ENCODE measurements around the gene IKBKE. TPM values are rescaled to one million over a fixed set of nuclear protein-coding genes. Genes with fewer than 3 reads are reported as not detected.

Gene IKBKE
- total RNA-seq, 1 experiment from 2014 or later = 6.4 TPM

DNA sequence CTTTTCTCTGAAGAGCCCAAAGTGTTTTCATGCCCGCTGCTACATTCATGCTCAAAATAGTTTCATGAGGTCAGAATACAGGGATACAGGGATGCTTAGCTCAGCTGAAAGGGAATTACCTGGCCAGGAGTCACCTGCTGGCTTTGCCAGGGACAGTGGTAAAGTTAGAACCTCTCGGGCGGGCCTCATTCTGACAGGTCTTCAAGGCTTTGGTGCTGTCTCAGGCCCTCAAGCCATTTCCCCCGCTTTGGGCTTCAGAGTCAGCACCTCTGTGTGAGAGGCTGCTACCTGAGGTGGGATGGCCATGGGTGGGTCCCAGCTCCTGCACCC lies 42.5 kb downstream of the IKBKE start:
- Histone ChIP-seq H3K27ac (ENCODE audit: low read length) (no peak overlapping the region), H3K36me3 (ENCODE audit: control insufficient read depth, insufficient read depth, low read length) (no peaks in the 10 kb centered on the region), H3K4me3 (ENCODE audit: low read depth in 2 of 2, low read length in 2 of 2) (no peak overlapping the region), H3K4me1 (ENCODE audit: control insufficient read depth, insufficient read depth, low read length) (no peaks in the 10 kb centered on the region), H3K27me3 (ENCODE audit: control insufficient read depth, insufficient read depth, low read length) (peaks cover 10% of the 10 kb centered on the region), H3K9me3 (ENCODE audit: control insufficient read depth, insufficient read depth, low read depth, low read length) (no peaks in the 10 kb centered on the region)
- in situ Hi-C loops (cut with HindIII; ENCODE audit: low pct_unique_long_range_greater_than_20kb, low sequenced_read_pairs) = no loop called here
- intact Hi-C loops (cut with micrococcal nuclease; ENCODE audit: unreplicated experiment) = no loop called here
- DNase-seq (ENCODE audit: low read depth, low spot score) (no peak), ATAC-seq (no peak)
- ChIA-PET CTCF (no interaction called here), POLR2A (no interaction called here)
- no TSS peak for BruUV-seq (replicated peaks)
- TF ChIP-seq TCF7L2 (IDR thresholded peaks at IDR 0.05; ENCODE audit: low read depth, low read length) = no peak
- TF ChIP-seq, protein P1, sequence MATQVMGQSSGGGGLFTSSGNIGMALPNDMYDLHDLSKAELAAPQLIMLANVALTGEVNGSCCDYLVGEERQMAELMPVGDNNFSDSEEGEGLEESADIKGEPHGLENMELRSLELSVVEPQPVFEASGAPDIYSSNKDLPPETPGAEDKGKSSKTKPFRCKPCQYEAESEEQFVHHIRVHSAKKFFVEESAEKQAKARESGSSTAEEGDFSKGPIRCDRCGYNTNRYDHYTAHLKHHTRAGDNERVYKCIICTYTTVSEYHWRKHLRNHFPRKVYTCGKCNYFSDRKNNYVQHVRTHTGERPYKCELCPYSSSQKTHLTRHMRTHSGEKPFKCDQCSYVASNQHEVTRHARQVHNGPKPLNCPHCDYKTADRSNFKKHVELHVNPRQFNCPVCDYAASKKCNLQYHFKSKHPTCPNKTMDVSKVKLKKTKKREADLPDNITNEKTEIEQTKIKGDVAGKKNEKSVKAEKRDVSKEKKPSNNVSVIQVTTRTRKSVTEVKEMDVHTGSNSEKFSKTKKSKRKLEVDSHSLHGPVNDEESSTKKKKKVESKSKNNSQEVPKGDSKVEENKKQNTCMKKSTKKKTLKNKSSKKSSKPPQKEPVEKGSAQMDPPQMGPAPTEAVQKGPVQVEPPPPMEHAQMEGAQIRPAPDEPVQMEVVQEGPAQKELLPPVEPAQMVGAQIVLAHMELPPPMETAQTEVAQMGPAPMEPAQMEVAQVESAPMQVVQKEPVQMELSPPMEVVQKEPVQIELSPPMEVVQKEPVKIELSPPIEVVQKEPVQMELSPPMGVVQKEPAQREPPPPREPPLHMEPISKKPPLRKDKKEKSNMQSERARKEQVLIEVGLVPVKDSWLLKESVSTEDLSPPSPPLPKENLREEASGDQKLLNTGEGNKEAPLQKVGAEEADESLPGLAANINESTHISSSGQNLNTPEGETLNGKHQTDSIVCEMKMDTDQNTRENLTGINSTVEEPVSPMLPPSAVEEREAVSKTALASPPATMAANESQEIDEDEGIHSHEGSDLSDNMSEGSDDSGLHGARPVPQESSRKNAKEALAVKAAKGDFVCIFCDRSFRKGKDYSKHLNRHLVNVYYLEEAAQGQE (IDR thresholded peaks at IDR 0.05; ENCODE audit: insufficient read depth in 1 of 2, low read depth in 2 of 2, low read length in 1 of 2) = no peak
- no peak for TF ChIP-seq POLR2AphosphoS5 (IDR thresholded peaks at IDR 0.05; ENCODE audit: low read depth, low read length)
- no peak for TF ChIP-seq SIN3A (IDR thresholded peaks at IDR 0.05; ENCODE audit: borderline replicate concordance, insufficient read depth, low read depth, low read length)

DNA sequence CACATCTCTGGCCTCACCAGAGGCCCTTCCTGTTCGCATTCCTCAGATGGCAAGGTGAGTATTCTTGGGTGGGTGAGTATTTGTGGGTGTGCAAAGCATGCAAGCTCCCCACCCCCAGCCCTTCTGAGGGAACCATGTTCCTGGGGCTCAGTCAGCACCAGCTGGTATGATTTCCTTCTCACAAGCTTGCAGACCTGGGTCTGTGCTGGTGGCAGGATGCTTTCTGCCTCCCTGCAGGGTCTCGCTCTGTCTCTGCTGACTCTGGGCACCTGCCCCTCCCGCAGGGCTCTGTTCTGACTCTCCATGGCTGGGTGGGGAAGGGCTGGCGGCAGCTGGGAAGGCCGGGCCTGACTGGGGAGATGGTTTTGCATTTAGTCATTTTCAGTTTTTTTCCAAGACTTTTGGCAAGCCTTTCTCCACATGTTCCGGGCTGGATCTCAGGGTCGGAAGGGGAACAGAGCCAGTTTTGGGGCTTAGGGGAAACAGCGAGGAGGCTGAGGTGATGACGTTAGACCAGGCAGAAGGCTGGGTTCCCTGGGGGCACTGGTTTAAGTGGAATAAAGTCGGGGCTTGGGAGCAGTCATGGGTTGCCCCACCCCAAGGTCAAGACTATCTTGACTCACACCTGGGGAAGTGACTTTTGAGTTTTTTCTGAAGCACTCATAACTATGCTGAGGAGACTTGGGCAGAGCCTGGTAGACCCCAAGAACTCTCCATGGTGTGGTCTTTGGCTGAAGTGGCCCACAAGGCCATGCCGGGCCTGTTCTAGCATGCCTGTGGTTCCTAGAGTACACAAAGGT lies 43.2 kb downstream of the IKBKE start:
- H3K4me1 ChIP-seq (ENCODE audit: control insufficient read depth, insufficient read depth, low read length) = no peaks in the 10 kb centered on the region
- H3K27ac ChIP-seq (ENCODE audit: low read length) = no peak overlapping the region
- CTCF ChIA-PET = no interaction called here
- in situ Hi-C loops (cut with HindIII; ENCODE audit: low pct_unique_long_range_greater_than_20kb, low sequenced_read_pairs) = no loop called here
- intact Hi-C loops (cut with micrococcal nuclease; ENCODE audit: unreplicated experiment) = no loop called here
- H3K4me3 ChIP-seq (ENCODE audit: low read depth in 2 of 2, low read length in 2 of 2) = no peak overlapping the region
- no TSS peak for BruUV-seq (replicated peaks)
- no peaks in the 10 kb centered on the region for H3K36me3 ChIP-seq (ENCODE audit: control insufficient read depth, insufficient read depth, low read length)
- peaks cover 4% of the 10 kb centered on the region for H3K27me3 ChIP-seq (ENCODE audit: control insufficient read depth, insufficient read depth, low read length)
- POLR2A ChIA-PET = no interaction called here
- no peaks in the 10 kb centered on the region for H3K9me3 ChIP-seq (ENCODE audit: control insufficient read depth, insufficient read depth, low read depth, low read length)
- DNase-seq (ENCODE audit: low read depth, low spot score) (no peak), ATAC-seq (no peak)
- TF ChIP-seq, protein P2, sequence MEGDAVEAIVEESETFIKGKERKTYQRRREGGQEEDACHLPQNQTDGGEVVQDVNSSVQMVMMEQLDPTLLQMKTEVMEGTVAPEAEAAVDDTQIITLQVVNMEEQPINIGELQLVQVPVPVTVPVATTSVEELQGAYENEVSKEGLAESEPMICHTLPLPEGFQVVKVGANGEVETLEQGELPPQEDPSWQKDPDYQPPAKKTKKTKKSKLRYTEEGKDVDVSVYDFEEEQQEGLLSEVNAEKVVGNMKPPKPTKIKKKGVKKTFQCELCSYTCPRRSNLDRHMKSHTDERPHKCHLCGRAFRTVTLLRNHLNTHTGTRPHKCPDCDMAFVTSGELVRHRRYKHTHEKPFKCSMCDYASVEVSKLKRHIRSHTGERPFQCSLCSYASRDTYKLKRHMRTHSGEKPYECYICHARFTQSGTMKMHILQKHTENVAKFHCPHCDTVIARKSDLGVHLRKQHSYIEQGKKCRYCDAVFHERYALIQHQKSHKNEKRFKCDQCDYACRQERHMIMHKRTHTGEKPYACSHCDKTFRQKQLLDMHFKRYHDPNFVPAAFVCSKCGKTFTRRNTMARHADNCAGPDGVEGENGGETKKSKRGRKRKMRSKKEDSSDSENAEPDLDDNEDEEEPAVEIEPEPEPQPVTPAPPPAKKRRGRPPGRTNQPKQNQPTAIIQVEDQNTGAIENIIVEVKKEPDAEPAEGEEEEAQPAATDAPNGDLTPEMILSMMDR (IDR thresholded peaks at IDR 0.05) = no peak
- TF ChIP-seq, protein P1 (IDR thresholded peaks at IDR 0.05; ENCODE audit: insufficient read depth in 1 of 2, low read depth in 2 of 2, low read length in 1 of 2) = no peak
- TF ChIP-seq SIN3A (IDR thresholded peaks at IDR 0.05; ENCODE audit: borderline replicate concordance, insufficient read depth, low read depth, low read length) (no peak), POLR2AphosphoS5 (IDR thresholded peaks at IDR 0.05; ENCODE audit: low read depth, low read length) (no peak), TCF7L2 (IDR thresholded peaks at IDR 0.05; ENCODE audit: low read depth, low read length) (no peak)
